HepG2 (cell line): ENCODE measurements around the gene DHX29. TPM values are rescaled to one million over a fixed set of nuclear protein-coding genes. Genes with fewer than 3 reads are reported as not detected.

Experiments used
- ATAC-seq: fragments of 200-7000 bp; cut with Tn5 transposase; 3 replicates; pipeline ENCODE4 v1.9.1; 2020; ENCODE audit warnings: mild to moderate bottlenecking, moderate library complexity
- BruUV-seq: library from RNA; stranded (reverse); fragments of 400-500 nt; replicated peaks from 2 replicates; lab custom pipeline; 2021; lab: Mats Ljungman, UMichigan
- CTCF ChIA-PET: fragments of 300-600 bp; formaldehyde crosslinking; extraction: SDS; loops from one replicate; lab custom pipeline; 2021; ENCODE audit warnings: low total read pairs, inconsistent platforms, low intra/inter-chr PET ratio; lab: Yijun Ruan, JAX
- POLR2A ChIA-PET: fragments of 350-600 bp; sonication (Branson Sonifier 250); formaldehyde crosslinking; loops from one replicate; lab custom pipeline; 2020; ENCODE audit warnings: antibody characterized with exemption, inconsistent platforms; lab: Yijun Ruan, JAX
- DNase-seq: peaks from one replicate; pipeline ENCODE4 v3.0.0-alpha.2; 2015; ENCODE audit warnings: low spot score
- FAIRE-seq: peaks from 3 replicates; lab custom pipeline; 2011; peaks lifted over from hg19 to GRCh38; lab: Jason Lieb, UNC
- H2AFZ ChIP-seq: one replicate; pipeline ENCODE4 v1.6.1; 2011; ENCODE audit warnings: low read length, inconsistent platforms
- H3K27ac ChIP-seq: fragments of 300-600 bp; 3 replicates; pipeline ENCODE4 v1.8.0; 2011; ENCODE audit warnings: mixed run types, mild to moderate bottlenecking, mixed read lengths, low read length, inconsistent platforms; ENCODE audit not compliant: insufficient read depth; ENCODE audit errors: extremely low read length
- H3K27me3 ChIP-seq, 2 experiments: fragments of 200-600 bp in 1 of 2; 2 replicates in 1 of 2; 3 replicates in 1 of 2; pipeline versions ENCODE4 v1.6.0 to v1.8.0; 2011; ENCODE audit warnings: low read length in 2 of 2, mild to moderate bottlenecking in 2 of 2, moderate library complexity in 2 of 2, inconsistent platforms in 1 of 2; ENCODE audit not compliant: insufficient read depth in 2 of 2, control insufficient read depth in 1 of 2
- H3K36me3 ChIP-seq, 2 experiments: fragments of 200-600 bp in 1 of 2; replicated peaks in 1 of 2; 2 replicates in 1 of 2; 3 replicates in 1 of 2; pipeline versions ENCODE4 v1.5.1 to v1.8.0; 2011; ENCODE audit warnings: low read length in 2 of 2, inconsistent platforms in 1 of 2; ENCODE audit not compliant: insufficient read depth in 2 of 2, control insufficient read depth in 1 of 2
- H3K4me1 ChIP-seq: 2 replicates; pipeline ENCODE4 v1.5.1; 2012; ENCODE audit warnings: low read length, inconsistent platforms; ENCODE audit not compliant: insufficient read depth
- H3K4me2 ChIP-seq: 2 replicates; pipeline ENCODE4 v1.6.0; 2011; ENCODE audit warnings: low read depth, low read length, inconsistent platforms
- H3K4me3 ChIP-seq, 3 experiments: fragments of 200-600 bp in 1 of 3; sonication (generic), shearing (Covaris generic) in 1 of 3; replicated peaks in 1 of 3; 2 replicates each; pipeline ENCODE4 v1.5.1; 2011 to 2016; ENCODE audit warnings: low read length in 3 of 3, inconsistent platforms in 2 of 3, low read depth in 2 of 3, mild to moderate bottlenecking in 2 of 3, control low read depth in 1 of 3, mixed read lengths in 1 of 3; ENCODE audit not compliant: insufficient read depth in 1 of 3
- H3K79me2 ChIP-seq: one replicate; pipeline ENCODE4 v1.6.1; 2011; ENCODE audit warnings: low read length, inconsistent platforms; ENCODE audit not compliant: insufficient read depth
- H3K9ac ChIP-seq: 2 replicates; pipeline ENCODE4 v1.6.0; 2011; ENCODE audit warnings: mild to moderate bottlenecking, low read depth, low read length, inconsistent platforms; ENCODE audit not compliant: insufficient read depth
- H3K9me3 ChIP-seq: 2 replicates; pipeline ENCODE4 v1.5.1; 2012; ENCODE audit warnings: mild to moderate bottlenecking, low read length
- H4K20me1 ChIP-seq: 2 replicates; pipeline ENCODE4 v1.6.0; 2011; ENCODE audit warnings: inconsistent platforms, mild to moderate bottlenecking, low read length, moderate library complexity; ENCODE audit not compliant: insufficient read depth
- GABPB1 ChIP-seq: IDR thresholded peaks from 2 replicates; pipeline ENCODE4 v1.6.1; 2016; ENCODE audit warnings: mild to moderate bottlenecking, missing genetic modification reagents, moderate library complexity, missing compliant biosample characterization
- MAX ChIP-seq: IDR thresholded peaks from 2 replicates; pipeline ENCODE4 v1.6.1; 2012; ENCODE audit warnings: inconsistent platforms
- RAD51 ChIP-seq: fragments of 450-650 bp; IDR thresholded peaks from 2 replicates; pipeline ENCODE4 v1.6.1; 2016; ENCODE audit warnings: borderline replicate concordance
- THAP8 ChIP-seq: sonication (generic); formaldehyde crosslinking; IDR thresholded peaks from 2 replicates; pipeline ENCODE4 v1.5.1; 2020; ENCODE audit warnings: missing genetic modification reagents, mild to moderate bottlenecking, borderline replicate concordance
- YEATS2 ChIP-seq: sonication (generic); formaldehyde crosslinking; IDR thresholded peaks from 2 replicates; pipeline ENCODE4 v1.4.0; 2020; ENCODE audit warnings: missing genetic modification reagents, borderline replicate concordance
- ZFP41 ChIP-seq: sonication (generic); formaldehyde crosslinking; IDR thresholded peaks from 2 replicates; pipeline ENCODE4 v1.4.0; 2020; ENCODE audit warnings: mild to moderate bottlenecking, missing genetic modification reagents, borderline replicate concordance
- ZNF142 ChIP-seq: sonication (generic); formaldehyde crosslinking; IDR thresholded peaks from 2 replicates; pipeline ENCODE4 v1.4.0; 2020; ENCODE audit warnings: missing genetic modification reagents
- ZNF552 ChIP-seq: sonication (generic); formaldehyde crosslinking; IDR thresholded peaks from 2 replicates; pipeline ENCODE4 v1.9.0; 2022; ENCODE audit warnings: missing genetic modification reagents, mild to moderate bottlenecking, borderline replicate concordance
- ZNF652 ChIP-seq: IDR thresholded peaks from 2 replicates; pipeline ENCODE4 v1.6.1; 2016; ENCODE audit warnings: low read depth, borderline replicate concordance
- ZNF775 ChIP-seq: sonication (generic); formaldehyde crosslinking; IDR thresholded peaks from 2 replicates; pipeline ENCODE4 v1.4.0; 2020; ENCODE audit warnings: missing genetic modification reagents, mild to moderate bottlenecking, moderate library complexity, borderline replicate concordance
- ZNF839 ChIP-seq: sonication (generic); formaldehyde crosslinking; IDR thresholded peaks from 2 replicates; pipeline ENCODE4 v1.4.0; 2020; ENCODE audit warnings: missing genetic modification reagents, mild to moderate bottlenecking, borderline replicate concordance
- WGBS: methylation state at CpG from one replicate; pipeline ENCODE4 v1.1.6; 2017; ENCODE audit warnings: low lambda C conversion rate; 5-methylcytosine and 5-hydroxymethylcytosine counted together
- in situ Hi-C: cut with HindIII; loops from 2 replicates; pipeline ENCODE4 v1.10.0; 2017; ENCODE audit warnings: low pct_unique_long_range_greater_than_20kb; ENCODE audit not compliant: extremely low pct_ligation_motif_present
- intact Hi-C: fragments of 100-400 bp; cut with micrococcal nuclease; formaldehyde crosslinking; loops from one replicate; pipeline ENCODE4 v1.10.0; 2022; ENCODE audit not compliant: unreplicated experiment
- polyA plus RNA-seq, 8 experiments: library from polyadenylated mRNA; depleted of rRNA in 3 of 8; stranded (reverse) in 7 of 8; unstranded in 1 of 8; fragments of >200 nt; fragmentation: Illumina TruSeq in 4 of 8; extraction: Trizol in 4 of 8; gene quantifications; 2 replicates each; pipeline versions ENCODE4 v1.2.1 to v1.2.3, GENCODE V29; 2011 to 2016; ENCODE audit warnings: low read depth in 4 of 8, missing spikeins in 1 of 8, mixed read lengths in 1 of 8; ENCODE audit not compliant: insufficient read depth in 1 of 8
- total RNA-seq, 5 experiments: library from RNA; depleted of rRNA; stranded (reverse); fragments of >200 nt; fragmentation: Illumina TruSeq; extraction: Trizol; gene quantifications; 2 replicates each; pipeline ENCODE4 v1.2.3, GENCODE V29; 2016; ENCODE audit warnings: low read depth in 1 of 5

The DHX29 gene
- total and polyA plus RNA-seq, 2 of the 13 experiments (the other 11 are each of a cell fraction or from before 2014, with no cell fraction given): 1.9 to 22.0 TPM

DNA sequence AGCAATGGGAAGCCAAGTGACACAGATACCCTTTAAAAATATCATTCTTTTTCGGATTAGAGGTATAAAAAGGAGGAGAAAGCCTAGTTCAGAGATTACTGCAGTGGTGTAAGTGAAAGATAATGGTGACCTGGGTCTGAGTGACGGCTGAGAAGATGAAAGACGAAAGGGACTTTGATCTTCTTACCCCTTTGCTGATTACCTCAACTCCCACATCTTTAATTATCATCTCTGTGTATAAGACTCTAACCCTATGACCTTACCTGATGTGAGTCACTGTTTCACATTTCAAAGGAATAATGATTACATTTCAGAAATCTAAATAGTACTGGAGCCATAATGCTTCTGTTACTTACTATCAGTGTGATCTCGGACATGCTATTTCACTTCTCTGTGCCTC is 52.7 kb downstream of the DHX29 start:
- H3K9me3 ChIP-seq: no peaks in the 10 kb centered on the region
- no TSS peak for BruUV-seq
- FAIRE-seq (no peak), DNase-seq (no peak), ATAC-seq (no peak)
- no peak overlapping the region for H2AFZ ChIP-seq
- H4K20me1 ChIP-seq: no peaks in the 10 kb centered on the region
- no peaks in the 10 kb centered on the region for H3K4me1 ChIP-seq
- intact Hi-C loops: no loop called here
- H3K79me2 ChIP-seq: no peaks in the 10 kb centered on the region
- H3K4me2 ChIP-seq: no peak overlapping the region
- WGBS: 96% methylated on average over 4 of the region's 4 CpGs
- H3K27ac ChIP-seq: no peak overlapping the region
- peaks cover 2 to 13% of the 10 kb centered on the region in 2 experiments; a peak in 3 of 5 replicates for H3K36me3 ChIP-seq
- in situ Hi-C loops: no loop called here
- H3K27me3 ChIP-seq: no peaks in the 10 kb centered on the region
- H3K9ac ChIP-seq: no peak overlapping the region
- H3K4me3 ChIP-seq: no peak overlapping the region
- CTCF ChIA-PET: no interaction called here
- POLR2A ChIA-PET: no interaction called here
- no peak for TF ChIP-seq ZNF552 (CRISPR knock-in tag)
- no peak for TF ChIP-seq ZNF839 (CRISPR knock-in tag)
- no peak for TF ChIP-seq ZNF142 (CRISPR knock-in tag)
- TF ChIP-seq ZNF775 (CRISPR knock-in tag): no peak
- TF ChIP-seq YEATS2 (CRISPR knock-in tag): no peak
- no peak for TF ChIP-seq ZFP41 (CRISPR knock-in tag)
- TF ChIP-seq GABPB1 (CRISPR knock-in tag): no peak
- TF ChIP-seq MAX: no peak
- TF ChIP-seq THAP8 (CRISPR knock-in tag): no peak
- TF ChIP-seq RAD51: no peak
- TF ChIP-seq ZNF652 (CRISPR knock-in tag): no peak
